Subcutaneous abdominal adipose tissue (tissue), 5 donors: ENCODE measurements around the gene SRBD1.
A peak's percentile ranks its signal among the peaks of the same experiment; 100 is the strongest.

Experiments used
- H3K27ac ChIP-seq: one replicate; pipeline ENCODE4 v1.7.0; 2013; ENCODE audit warnings: low read depth, mild to moderate bottlenecking, inconsistent platforms, low read length, moderate library complexity
- H3K27me3 ChIP-seq, 5 donors: one replicate each; pipeline ENCODE4 v1.7.0; 2013; ENCODE audit warnings: low read length in 5 of 5, inconsistent platforms in 1 of 5; ENCODE audit not compliant: control insufficient read depth in 5 of 5, insufficient read depth in 4 of 5
- H3K36me3 ChIP-seq, 5 donors: one replicate each; pipeline ENCODE4 v1.7.0; 2013; ENCODE audit warnings: low read length in 5 of 5; ENCODE audit not compliant: control insufficient read depth in 5 of 5, insufficient read depth in 5 of 5
- H3K4me1 ChIP-seq, 5 donors: one replicate each; pipeline ENCODE4 v1.7.0; 2013; ENCODE audit warnings: low read length in 5 of 5, mild to moderate bottlenecking in 3 of 5, moderate library complexity in 1 of 5; ENCODE audit not compliant: control insufficient read depth in 5 of 5, insufficient read depth in 5 of 5
- H3K4me3 ChIP-seq, 5 donors: one replicate each; pipeline ENCODE4 v1.7.0; 2013; ENCODE audit warnings: low read length in 5 of 5, low read depth in 1 of 5
- H3K9ac ChIP-seq, 5 donors: one replicate each; pipeline ENCODE4 v1.7.0; 2013; ENCODE audit warnings: low read length in 5 of 5, mild to moderate bottlenecking in 4 of 5, moderate library complexity in 3 of 5
- H3K9me3 ChIP-seq, 5 donors: one replicate each; pipeline ENCODE4 v1.7.0; 2013; ENCODE audit warnings: low read length in 5 of 5; ENCODE audit not compliant: control insufficient read depth in 5 of 5
- donor health status: healthy.
- donor health status: healthy.
- donor health status: healthy.
- donor health status: healthy.
- donor health status: healthy.

The SRBD1 gene

GRCh38 chr2:45578056-45578843, 32.8 kb downstream of the SRBD1 start:
- Histone ChIP-seq H3K9ac (no peak overlapping the region), H3K36me3 (peaks cover 4 to 12% (median 7%) of the 10 kb centered on the region in 5 donors), H3K27ac (no peak overlapping the region), H3K27me3 (no peaks in the 10 kb centered on the region), H3K4me3 (no peak overlapping the region), H3K4me1 (no peaks in the 10 kb centered on the region), H3K9me3 (no peaks in the 10 kb centered on the region)

- H3K36me3 ChIP-seq: peaks cover 4 to 15% (median 7%) of the 10 kb centered on the region in 5 donors
- no peaks in the 10 kb centered on the region for H3K4me1 ChIP-seq
- no peaks in the 10 kb centered on the region for H3K9me3 ChIP-seq
- H3K27ac ChIP-seq: no peak overlapping the region
- no peak overlapping the region for H3K9ac ChIP-seq
- no peaks in the 10 kb centered on the region for H3K27me3 ChIP-seq
- H3K4me3 ChIP-seq: no peak overlapping the region
Measured at GRCh38 chr2:45577441-45577840, 33.6 kb downstream of the SRBD1 start.

- Histone ChIP-seq H3K36me3 (peaks cover under 1 to 15% (median 7%) of the 10 kb centered on the region in 5 donors), H3K9me3 (no peaks in the 10 kb centered on the region), H3K27ac (no peak overlapping the region), H3K9ac (no peak overlapping the region), H3K27me3 (no peaks in the 10 kb centered on the region), H3K4me3 (no peak overlapping the region), H3K4me1 (no peaks in the 10 kb centered on the region)
Measured at GRCh38 chr2:45575881-45576280, 35.2 kb downstream of the SRBD1 start.

- Histone ChIP-seq H3K36me3 (peaks cover 0 to 19% (median 10%) of the 10 kb centered on the region in 5 donors), H3K9ac (no peak overlapping the region), H3K27me3 (no peaks in the 10 kb centered on the region), H3K9me3 (no peaks in the 10 kb centered on the region), H3K27ac (no peak overlapping the region), H3K4me3 (no peak overlapping the region), H3K4me1 (peaks cover 0 to 6% (median 5%) of the 10 kb centered on the region in 5 donors)
Measured at GRCh38 chr2:45572979-45573378, 38.1 kb downstream of the SRBD1 start.

GRCh38 chr2:45571940-45572339, 39.1 kb downstream of the SRBD1 start:
- no peaks in the 10 kb centered on the region for H3K9me3 ChIP-seq

GRCh38 chr2:45570671-45571334, 40.3 kb downstream of the SRBD1 start:
- H3K4me1 ChIP-seq: peaks cover 0 to 8% (median 5%) of the 10 kb centered on the region in 5 donors
- H3K9me3 ChIP-seq: no peaks in the 10 kb centered on the region
- no peak overlapping the region for H3K27ac ChIP-seq
- peaks cover 0 to 22% (median 10%) of the 10 kb centered on the region in 5 donors for H3K36me3 ChIP-seq
- no peak overlapping the region for H3K4me3 ChIP-seq
- no peaks in the 10 kb centered on the region for H3K27me3 ChIP-seq
- H3K9ac ChIP-seq: no peak overlapping the region

More at GRCh38 chr2:45571940-45572339, 39.1 kb downstream of the SRBD1 start:
- Histone ChIP-seq H3K9ac (no peak overlapping the region), H3K27me3 (no peaks in the 10 kb centered on the region), H3K36me3 (peaks cover 0 to 22% (median 10%) of the 10 kb centered on the region in 5 donors), H3K4me1 (peaks cover 0 to 8% (median 5%) of the 10 kb centered on the region in 5 donors), H3K27ac (no peak overlapping the region), H3K4me3 (no peak overlapping the region)

- Histone ChIP-seq H3K36me3 (peaks cover 0 to 16% (median 4%) of the 10 kb centered on the region in 5 donors), H3K4me1 (peaks cover 0 to 8% (median 5%) of the 10 kb centered on the region in 5 donors), H3K4me3 (no peak overlapping the region), H3K9me3 (no peaks in the 10 kb centered on the region), H3K9ac (no peak overlapping the region), H3K27ac (no peak overlapping the region), H3K27me3 (no peaks in the 10 kb centered on the region)
Measured at GRCh38 chr2:45568935-45569334, 42.1 kb downstream of the SRBD1 start.

GRCh38 chr2:45567974-45568789, 42.9 kb downstream of the SRBD1 start:
- Histone ChIP-seq H3K27ac (peak overlapping the region; percentile 2), H3K36me3 (peaks cover 0 to 14% (median 3%) of the 10 kb centered on the region in 5 donors), H3K4me1 (peaks cover 0 to 8% (median 5%) of the 10 kb centered on the region in 5 donors), H3K27me3 (no peaks in the 10 kb centered on the region), H3K9ac (peak overlapping the region in 2 of 5 donors; percentile 2 to 20), H3K4me3 (peak overlapping the region in 4 of 5 donors; percentile 26 to 47 (median 44)), H3K9me3 (no peaks in the 10 kb centered on the region)

GRCh38 chr2:45567288-45567963, 43.6 kb downstream of the SRBD1 start:
- H3K4me1 ChIP-seq: peaks cover 0 to 8% (median 5%) of the 10 kb centered on the region in 5 donors
- H3K9me3 ChIP-seq: no peaks in the 10 kb centered on the region
- H3K36me3 ChIP-seq: peaks cover 0 to 11% (median 0%) of the 10 kb centered on the region in 5 donors
- peak overlapping the region in 2 of 5 donors; percentile 2 to 20 for H3K9ac ChIP-seq
- H3K4me3 ChIP-seq: peak overlapping the region in 4 of 5 donors; percentile 26 to 47 (median 44)
- H3K27ac ChIP-seq: peak overlapping the region; percentile 2
- no peaks in the 10 kb centered on the region for H3K27me3 ChIP-seq
